GM12873 (cell line): Measurements from ENCODE around the gene PLA2G4F.

Source experiments
- CTCF ChIP-seq: IDR thresholded peaks from 2 replicates; pipeline ENCODE4 v1.5.1; 2012; ENCODE audit warnings: low read depth, mild to moderate bottlenecking, moderate library complexity, low read length, control low read depth; ENCODE audit not compliant: insufficient read depth; ENCODE audit errors: missing control alignments

The PLA2G4F gene

GRCh38 chr15:42156243-42156922 is at the start of gene PLA2G4F:
TSS of gene PLA2G4F (minus strand) at chr15:42156636. CDS start at chr15:42156549, 87 bp downstream.
- no peak for TF ChIP-seq CTCF

GRCh38 chr15:42203891-42204290 is 47.5 kb upstream of the PLA2G4F start:
- TF ChIP-seq CTCF, result no peak

GRCh38 chr15:42202653-42203052 is 46.2 kb upstream of the PLA2G4F start:
- no peak for TF ChIP-seq CTCF

GRCh38 chr15:42201801-42202200 is 45.4 kb upstream of the PLA2G4F start:
- TF ChIP-seq CTCF, result no peak

- no peak for TF ChIP-seq CTCF
Observed at GRCh38 chr15:42199126-42199525, 42.7 kb upstream of the PLA2G4F start.

GRCh38 chr15:42198516-42198915 is 42.1 kb upstream of the PLA2G4F start:
- no peak for TF ChIP-seq CTCF

GRCh38 chr15:42194513-42194912 is 38.1 kb upstream of the PLA2G4F start:
- TF ChIP-seq CTCF, result no peak
